ENCODE data around the gene FAM53A.

DNA sequence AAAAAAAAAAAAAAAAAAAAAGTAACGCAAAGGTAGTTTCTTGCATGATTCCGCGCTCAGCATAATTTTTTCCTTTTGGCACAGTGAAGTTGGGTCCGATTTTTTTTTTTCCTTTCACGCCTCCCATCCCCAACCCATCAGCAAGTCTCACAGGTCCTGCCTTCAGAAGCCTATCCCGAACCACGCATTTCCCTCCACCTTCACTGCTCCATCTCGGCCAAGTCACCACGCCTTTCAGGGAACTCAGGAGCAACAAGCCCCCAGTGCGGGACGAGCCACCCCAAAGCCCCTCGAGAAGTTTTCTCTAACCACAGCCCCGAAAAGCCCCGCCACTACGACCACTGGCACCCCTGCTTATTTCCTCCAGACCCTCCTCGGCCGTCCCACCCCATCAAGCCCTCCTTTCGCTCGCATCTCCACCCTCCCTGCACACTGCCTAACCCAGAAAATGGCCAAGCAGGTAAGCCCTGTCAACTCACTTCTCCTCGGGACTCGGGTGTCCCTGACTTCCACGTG is 27.0 kb upstream of the FAM53A start:
- TF ChIP-seq POLR2A (IDR thresholded peaks at IDR 0.05) (no peak), CTCF (IDR thresholded peaks at IDR 0.05) (no peak), POLR2AphosphoS5 (IDR thresholded peaks at IDR 0.05) (no peak)

All from gastroesophageal sphincter (tissue), 3 donors.